ENCODE measurements around the gene VSIG2.

VSIG2 gene

GRCh38 chr11:124761301-124762104 is 9.4 kb upstream of the VSIG2 start:
- Histone ChIP-seq H3K27me3 (ENCODE audit: insufficient read depth, low read length) (peaks cover 70% of the 10 kb centered on the region), H3K9ac (ENCODE audit: low read depth, low read length) (no peak overlapping the region), H3K4me1 (ENCODE audit: insufficient read depth, low read length) (peaks cover 19% of the 10 kb centered on the region; the same call in 1 of the 2 replicates), H3K9me3 (ENCODE audit: insufficient read depth, low read depth, low read length) (no peaks in the 10 kb centered on the region), H3K27ac (ENCODE audit: low read length) (no peak overlapping the region), H3K36me3 (ENCODE audit: insufficient read depth, low read depth, low read length) (peaks cover 17% of the 10 kb centered on the region), H3K4me3 (ENCODE audit: low read length) (peak overlapping the region; percentile 69)

- no peak overlapping the region for H3K27ac ChIP-seq (ENCODE audit: low read length)
- H3K4me3 ChIP-seq (ENCODE audit: low read length), result no peak overlapping the region
- peaks cover 12% of the 10 kb centered on the region for H3K36me3 ChIP-seq (ENCODE audit: insufficient read depth, low read depth, low read length)
- H3K9me3 ChIP-seq (ENCODE audit: insufficient read depth, low read depth, low read length), result no peaks in the 10 kb centered on the region
- H3K27me3 ChIP-seq (ENCODE audit: insufficient read depth, low read length), result peaks cover 77% of the 10 kb centered on the region
- peaks cover 19% of the 10 kb centered on the region; the same call in 1 of the 2 replicates for H3K4me1 ChIP-seq (ENCODE audit: insufficient read depth, low read length)
- H3K9ac ChIP-seq (ENCODE audit: low read depth, low read length), result no peak overlapping the region
These were observed 8.8 kb upstream of the VSIG2 start for GRCh38 chr11:124760806-124761205.

- Histone ChIP-seq H3K4me1 (ENCODE audit: insufficient read depth, low read length) (peaks cover 19% of the 10 kb centered on the region; the same call in 1 of the 2 replicates), H3K27me3 (ENCODE audit: insufficient read depth, low read length) (peaks cover 83% of the 10 kb centered on the region), H3K4me3 (ENCODE audit: low read length) (peak overlapping the region; percentile 36; the same call in 1 of the 2 replicates), H3K9ac (ENCODE audit: low read depth, low read length) (no peak overlapping the region), H3K36me3 (ENCODE audit: insufficient read depth, low read depth, low read length) (peaks cover 10% of the 10 kb centered on the region), H3K27ac (ENCODE audit: low read length) (no peak overlapping the region), H3K9me3 (ENCODE audit: insufficient read depth, low read depth, low read length) (no peaks in the 10 kb centered on the region)
These were observed 8.2 kb upstream of the VSIG2 start for GRCh38 chr11:124760205-124760652.

- Histone ChIP-seq H3K9ac (ENCODE audit: low read depth, low read length) (no peak overlapping the region), H3K36me3 (ENCODE audit: insufficient read depth, low read depth, low read length) (peaks cover 3% of the 10 kb centered on the region), H3K27ac (ENCODE audit: low read length) (no peak overlapping the region), H3K27me3 (ENCODE audit: insufficient read depth, low read length) (peaks cover 90% of the 10 kb centered on the region), H3K9me3 (ENCODE audit: insufficient read depth, low read depth, low read length) (no peaks in the 10 kb centered on the region), H3K4me3 (ENCODE audit: low read length) (peak overlapping the region; percentile 54; the same call in 1 of the 2 replicates), H3K4me1 (ENCODE audit: insufficient read depth, low read length) (peaks cover 19% of the 10 kb centered on the region; the same call in 1 of the 2 replicates)
These were observed 7.5 kb upstream of the VSIG2 start for GRCh38 chr11:124759266-124760204.

- H3K4me1 ChIP-seq (ENCODE audit: insufficient read depth, low read length), result peaks cover 19% of the 10 kb centered on the region; the same call in 1 of the 2 replicates
- H3K27me3 ChIP-seq (ENCODE audit: insufficient read depth, low read length), result peaks cover 99% of the 10 kb centered on the region
- no peak overlapping the region for H3K9ac ChIP-seq (ENCODE audit: low read depth, low read length)
- H3K27ac ChIP-seq (ENCODE audit: low read length), result no peak overlapping the region
- no peaks in the 10 kb centered on the region for H3K9me3 ChIP-seq (ENCODE audit: insufficient read depth, low read depth, low read length)
- H3K36me3 ChIP-seq (ENCODE audit: insufficient read depth, low read depth, low read length), result no peaks in the 10 kb centered on the region
- H3K4me3 ChIP-seq (ENCODE audit: low read length), result peak overlapping the region; percentile 54
These were observed 6.6 kb upstream of the VSIG2 start for GRCh38 chr11:124758355-124759265.

- Histone ChIP-seq H3K4me1 (ENCODE audit: insufficient read depth, low read length) (peaks cover 21% of the 10 kb centered on the region; the same call in 1 of the 2 replicates), H3K36me3 (ENCODE audit: insufficient read depth, low read depth, low read length) (no peaks in the 10 kb centered on the region), H3K4me3 (ENCODE audit: low read length) (no peak overlapping the region), H3K9ac (ENCODE audit: low read depth, low read length) (no peak overlapping the region), H3K27ac (ENCODE audit: low read length) (no peak overlapping the region), H3K27me3 (ENCODE audit: insufficient read depth, low read length) (peaks cover 100% of the 10 kb centered on the region), H3K9me3 (ENCODE audit: insufficient read depth, low read depth, low read length) (no peaks in the 10 kb centered on the region)
These were observed 5.3 kb upstream of the VSIG2 start for GRCh38 chr11:124757320-124757719.

- Histone ChIP-seq H3K9me3 (ENCODE audit: insufficient read depth, low read depth, low read length) (no peaks in the 10 kb centered on the region), H3K9ac (ENCODE audit: low read depth, low read length) (no peak overlapping the region), H3K4me3 (ENCODE audit: low read length) (no peak overlapping the region), H3K27me3 (ENCODE audit: insufficient read depth, low read length) (peaks cover 100% of the 10 kb centered on the region), H3K4me1 (ENCODE audit: insufficient read depth, low read length) (peaks cover 23% of the 10 kb centered on the region; the same call in 1 of the 2 replicates), H3K36me3 (ENCODE audit: insufficient read depth, low read depth, low read length) (no peaks in the 10 kb centered on the region), H3K27ac (ENCODE audit: low read length) (no peak overlapping the region)
These were observed 4.7 kb upstream of the VSIG2 start for GRCh38 chr11:124756753-124757227.

- H3K4me1 ChIP-seq (ENCODE audit: insufficient read depth, low read length), result peaks cover 23% of the 10 kb centered on the region; the same call in 1 of the 2 replicates
- no peak overlapping the region for H3K4me3 ChIP-seq (ENCODE audit: low read length)
- H3K27me3 ChIP-seq (ENCODE audit: insufficient read depth, low read length), result peaks cover 100% of the 10 kb centered on the region
- H3K36me3 ChIP-seq (ENCODE audit: insufficient read depth, low read depth, low read length), result no peaks in the 10 kb centered on the region
- no peaks in the 10 kb centered on the region for H3K9me3 ChIP-seq (ENCODE audit: insufficient read depth, low read depth, low read length)
- H3K27ac ChIP-seq (ENCODE audit: low read length), result no peak overlapping the region
- no peak overlapping the region for H3K9ac ChIP-seq (ENCODE audit: low read depth, low read length)
These were observed 4.1 kb upstream of the VSIG2 start for GRCh38 chr11:124756033-124756752.

- Histone ChIP-seq H3K4me1 (ENCODE audit: insufficient read depth, low read length) (peaks cover 16% of the 10 kb centered on the region; the same call in 1 of the 2 replicates), H3K9me3 (ENCODE audit: insufficient read depth, low read depth, low read length) (no peaks in the 10 kb centered on the region), H3K27me3 (ENCODE audit: insufficient read depth, low read length) (peaks cover 100% of the 10 kb centered on the region), H3K9ac (ENCODE audit: low read depth, low read length) (no peak overlapping the region), H3K4me3 (ENCODE audit: low read length) (no peak overlapping the region), H3K27ac (ENCODE audit: low read length) (no peak overlapping the region), H3K36me3 (ENCODE audit: insufficient read depth, low read depth, low read length) (no peaks in the 10 kb centered on the region)
These were observed 2.7 kb upstream of the VSIG2 start for GRCh38 chr11:124754710-124755109.

- Histone ChIP-seq H3K9ac (ENCODE audit: low read depth, low read length) (no peak overlapping the region), H3K4me3 (ENCODE audit: low read length) (no peak overlapping the region), H3K9me3 (ENCODE audit: insufficient read depth, low read depth, low read length) (no peaks in the 10 kb centered on the region), H3K27me3 (ENCODE audit: insufficient read depth, low read length) (peaks cover 100% of the 10 kb centered on the region), H3K36me3 (ENCODE audit: insufficient read depth, low read depth, low read length) (no peaks in the 10 kb centered on the region), H3K4me1 (ENCODE audit: insufficient read depth, low read length) (peaks cover 16% of the 10 kb centered on the region; the same call in 1 of the 2 replicates), H3K27ac (ENCODE audit: low read length) (no peak overlapping the region)
These were observed 2.3 kb upstream of the VSIG2 start for GRCh38 chr11:124754309-124754708.

All from iPS-20b (cell line).